T-cell (primary cell): ENCODE results near the gene CLSTN2. TPM values are rescaled to one million over a fixed set of nuclear protein-coding genes. Genes with fewer than 3 reads are reported as not detected.

ENCODE experiments used
- ATAC-seq, 4 experiments: fragments of 200-7000 bp in 3 of 4; fragments of 150-1000 bp in 1 of 4; cut with Tn5 transposase; replicated peaks in 1 of 4; 1 replicate in 3 of 4; 2 replicates in 1 of 4; pipeline ENCODE4 v1.10.0; 2021; ENCODE audit warnings: moderate library complexity in 3 of 4, mild to moderate bottlenecking in 2 of 4, moderate number of reproducible peaks in 1 of 4
- CTCF ChIA-PET, 2 donors: fragments of 300-600 bp; sonication (Branson Sonifier 250); formaldehyde crosslinking; loops; one replicate each; lab custom pipeline; 2022; ENCODE audit warnings: antibody characterized with exemption in 2 of 2; lab: Charles Lee
- POLR2A ChIA-PET, 2 donors: fragments of 300-600 bp; sonication (Branson Sonifier 250); formaldehyde crosslinking; loops; one replicate each; lab custom pipeline; 2022; ENCODE audit warnings: antibody characterized with exemption in 2 of 2; lab: Charles Lee
- DNase-seq, 35 experiments: peaks; one replicate each; pipeline versions ENCODE4 v3.0.0 to v3.0.0-alpha.2; 2013 to 2023
- H3K27ac ChIP-seq: one replicate; pipeline ENCODE4 v1.5.1; 2013; ENCODE audit warnings: low read length
- H3K27me3 ChIP-seq, 2 experiments: replicated peaks in 1 of 2; 1 replicate in 1 of 2; 2 replicates in 1 of 2; pipeline versions ENCODE4 v1.6.1 to v1.7.0; 2013; ENCODE audit warnings: low read length in 1 of 2, mixed read lengths in 1 of 2; ENCODE audit not compliant: control insufficient read depth in 2 of 2, insufficient read depth in 2 of 2; ENCODE audit errors: extremely low read depth in 1 of 2
- H3K36me3 ChIP-seq, 2 donors: 1 replicate in 1 of 2; 2 replicates in 1 of 2; pipeline versions ENCODE4 v1.6.1 to v1.7.0; 2013; ENCODE audit warnings: low read length in 1 of 2; ENCODE audit not compliant: control insufficient read depth in 2 of 2, insufficient read depth in 1 of 2; ENCODE audit errors: extremely low read depth in 1 of 2
- H3K4me1 ChIP-seq, 2 experiments: 1 replicate in 1 of 2; 2 replicates in 1 of 2; pipeline versions ENCODE4 v1.6.1 to v1.7.0; 2013; ENCODE audit warnings: low read length in 2 of 2, mixed read lengths in 1 of 2; ENCODE audit not compliant: insufficient read depth in 2 of 2, control insufficient read depth in 1 of 2; ENCODE audit errors: extremely low read depth in 1 of 2
- H3K4me3 ChIP-seq, 2 donors: 1 replicate in 1 of 2; 2 replicates in 1 of 2; pipeline versions ENCODE4 v1.5.1 to v1.7.0; 2013; ENCODE audit warnings: mild to moderate bottlenecking in 2 of 2, low read length in 1 of 2, moderate library complexity in 1 of 2; ENCODE audit not compliant: control insufficient read depth in 1 of 2; ENCODE audit errors: extremely low read depth in 1 of 2
- H3K9me3 ChIP-seq: 2 replicates; pipeline ENCODE4 v1.7.0; 2013
- H3K27ac Mint-ChIP-seq, 2 donors: one replicate each; pipeline ENCODE4 v1.8.0; 2020 to 2021; ENCODE audit warnings: mild to moderate bottlenecking in 2 of 2, mixed read lengths in 2 of 2
- H3K27me3 Mint-ChIP-seq, 2 donors: one replicate each; pipeline ENCODE4 v1.8.0; 2021 to 2022; ENCODE audit warnings: mixed read lengths in 2 of 2
- H3K36me3 Mint-ChIP-seq: one replicate; pipeline ENCODE4 v1.8.0; 2021; ENCODE audit warnings: mixed read lengths
- H3K4me1 Mint-ChIP-seq, 3 donors: one replicate each; pipeline ENCODE4 v1.8.0; 2020 to 2022; ENCODE audit warnings: mixed read lengths in 3 of 3, mild to moderate bottlenecking in 1 of 3
- H3K4me3 Mint-ChIP-seq, 3 donors: one replicate each; pipeline ENCODE4 v1.8.0; 2020 to 2022; ENCODE audit warnings: mild to moderate bottlenecking in 3 of 3, mixed read lengths in 3 of 3, moderate library complexity in 3 of 3
- H3K9me3 Mint-ChIP-seq, 3 donors: one replicate each; pipeline ENCODE4 v1.8.0; 2020 to 2022; ENCODE audit warnings: mixed read lengths in 3 of 3
- WGBS: methylation state at CpG from one replicate; pipeline ENCODE4 v1.1.5; 2013; ENCODE audit warnings: missing lambda C conversion rate; ENCODE audit not compliant: insufficient coverage; 5-methylcytosine and 5-hydroxymethylcytosine counted together
- total RNA-seq, 35 experiments: library from RNA in 6 of 35; stranded (reverse) in 6 of 35; fragments of 120-200 nt in 1 of 35; gene quantifications; one replicate each; pipeline versions ENCODE4 v1.2.1 to v1.2.4 and lab custom pipeline; 2013 to 2026

The CLSTN2 gene
- total RNA-seq, 5 donors from 2014 or later (not counting 1 experiment from before 2014, with no cell fraction given) = under 0.01 to 0.12 (median 0.03) TPM; not detected in 2

GRCh38 chr3:140246578-140246977 is 311.6 kb downstream of the CLSTN2 start:
- Histone ChIP-seq H3K4me1 (no peaks in the 10 kb centered on the region), H3K9me3 (no peaks in the 10 kb centered on the region), H3K4me3 (no peak overlapping the region), H3K36me3 (no peaks in the 10 kb centered on the region), H3K27ac (no peak overlapping the region), H3K27me3 (peaks cover 0 to 3% of the 10 kb centered on the region in 2 experiments)
- Mint-ChIP-seq H3K27ac (no peak overlapping the region), H3K4me3 (no peak overlapping the region), H3K27me3 (no peaks in the 10 kb centered on the region), H3K36me3 (no peaks in the 10 kb centered on the region), H3K9me3 (no peaks in the 10 kb centered on the region), H3K4me1 (no peaks in the 10 kb centered on the region)
- DNase-seq = no peak
- 25% methylated on average over 2 of the region's 3 CpGs for WGBS
- ChIA-PET CTCF (no interaction called here), POLR2A (no interaction called here)
- no peak for ATAC-seq

GRCh38 chr3:140247775-140248174 is 312.8 kb downstream of the CLSTN2 start:
- Histone ChIP-seq H3K27me3 (peaks cover 0 to under 1% of the 10 kb centered on the region in 2 experiments), H3K36me3 (no peaks in the 10 kb centered on the region), H3K4me1 (no peaks in the 10 kb centered on the region), H3K27ac (no peak overlapping the region), H3K9me3 (no peaks in the 10 kb centered on the region), H3K4me3 (no peak overlapping the region)
- ATAC-seq (no peak), DNase-seq (no peak)
- CTCF ChIA-PET = no interaction called here
- H3K4me3 Mint-ChIP-seq = no peak overlapping the region
- H3K9me3 Mint-ChIP-seq = no peaks in the 10 kb centered on the region
- H3K27ac Mint-ChIP-seq = no peak overlapping the region
- POLR2A ChIA-PET = no interaction called here
- no peaks in the 10 kb centered on the region for H3K36me3 Mint-ChIP-seq
- no peaks in the 10 kb centered on the region for H3K27me3 Mint-ChIP-seq
- no peaks in the 10 kb centered on the region for H3K4me1 Mint-ChIP-seq

- ChIA-PET POLR2A (no interaction called here), CTCF (no interaction called here)
- WGBS = no CpG with 5 or more reads among the region's 3 CpGs
- H3K4me3 ChIP-seq = no peak overlapping the region
- no peak for DNase-seq
- H3K4me1 Mint-ChIP-seq = no peaks in the 10 kb centered on the region
- H3K9me3 ChIP-seq = no peaks in the 10 kb centered on the region
- no peaks in the 10 kb centered on the region for H3K27me3 Mint-ChIP-seq
- no peak overlapping the region for H3K27ac Mint-ChIP-seq
- no peaks in the 10 kb centered on the region for H3K36me3 Mint-ChIP-seq
- no peak overlapping the region for H3K4me3 Mint-ChIP-seq
- no peak overlapping the region for H3K27ac ChIP-seq
- no peaks in the 10 kb centered on the region for H3K36me3 ChIP-seq
- ATAC-seq = no peak
- no peaks in the 10 kb centered on the region for H3K9me3 Mint-ChIP-seq
- H3K27me3 ChIP-seq = peaks cover 0 to 5% of the 10 kb centered on the region in 2 experiments
- no peaks in the 10 kb centered on the region for H3K4me1 ChIP-seq
Observed at GRCh38 chr3:140249188-140249587, 314.2 kb downstream of the CLSTN2 start.

GRCh38 chr3:140250010-140250855 is 315.2 kb downstream of the CLSTN2 start:
- no peak overlapping the region for H3K4me3 Mint-ChIP-seq
- 80% methylated on average over 2 of the region's 7 CpGs for WGBS
- no peaks in the 10 kb centered on the region for H3K36me3 ChIP-seq

GRCh38 chr3:140250945-140251344 is 316.0 kb downstream of the CLSTN2 start:
- Mint-ChIP-seq H3K36me3 (no peaks in the 10 kb centered on the region), H3K27me3 (peaks cover 0 to 3% of the 10 kb centered on the region in 2 donors), H3K4me1 (no peaks in the 10 kb centered on the region), H3K4me3 (no peak overlapping the region), H3K9me3 (no peaks in the 10 kb centered on the region), H3K27ac (no peak overlapping the region)
- CTCF ChIA-PET = no interaction called here
- no peaks in the 10 kb centered on the region for H3K36me3 ChIP-seq
- H3K27me3 ChIP-seq = peaks cover 0 to 5% of the 10 kb centered on the region in 2 experiments
- WGBS = 80% methylated on average over 1 of the region's 4 CpGs
- H3K27ac ChIP-seq = no peak overlapping the region
- H3K4me3 ChIP-seq = no peak overlapping the region
- no peaks in the 10 kb centered on the region for H3K9me3 ChIP-seq
- POLR2A ChIA-PET = no interaction called here
- DNase-seq = no peak
- H3K4me1 ChIP-seq = no peaks in the 10 kb centered on the region
- no peak for ATAC-seq

More at GRCh38 chr3:140250010-140250855, 315.2 kb downstream of the CLSTN2 start:
- Histone ChIP-seq H3K27me3 (peaks cover 0 to 5% of the 10 kb centered on the region in 2 experiments), H3K27ac (no peak overlapping the region), H3K4me1 (no peaks in the 10 kb centered on the region), H3K9me3 (no peaks in the 10 kb centered on the region), H3K4me3 (no peak overlapping the region)
- ATAC-seq (no peak), DNase-seq (no peak)
- peaks cover 0 to 2% of the 10 kb centered on the region in 2 donors for H3K27me3 Mint-ChIP-seq
- ChIA-PET POLR2A (no interaction called here), CTCF (no interaction called here)
- no peak overlapping the region for H3K27ac Mint-ChIP-seq
- H3K9me3 Mint-ChIP-seq = no peaks in the 10 kb centered on the region
- H3K36me3 Mint-ChIP-seq = no peaks in the 10 kb centered on the region
- no peaks in the 10 kb centered on the region for H3K4me1 Mint-ChIP-seq

- WGBS = 36% methylated on average over 2 of the region's 2 CpGs
- DNase-seq (no peak), ATAC-seq (no peak)
- POLR2A ChIA-PET = no interaction called here
- CTCF ChIA-PET = no interaction called here
- Mint-ChIP-seq H3K9me3 (no peaks in the 10 kb centered on the region), H3K27me3 (peaks cover 0 to 3% of the 10 kb centered on the region in 2 donors), H3K4me3 (no peak overlapping the region), H3K27ac (no peak overlapping the region), H3K36me3 (no peaks in the 10 kb centered on the region), H3K4me1 (no peaks in the 10 kb centered on the region)
- no peak overlapping the region for H3K4me3 ChIP-seq
- H3K27me3 ChIP-seq = peaks cover 0 to 5% of the 10 kb centered on the region in 2 experiments
- H3K27ac ChIP-seq = no peak overlapping the region
- H3K9me3 ChIP-seq = no peaks in the 10 kb centered on the region
- no peaks in the 10 kb centered on the region for H3K36me3 ChIP-seq
- H3K4me1 ChIP-seq = no peaks in the 10 kb centered on the region
Observed at GRCh38 chr3:140251678-140252077, 316.7 kb downstream of the CLSTN2 start.
